AG09309 (cell line): Measurements from ENCODE around the gene XXYLT1.

Source experiments
- DNase-seq: peaks from one replicate; pipeline ENCODE4 v3.0.0-alpha.2; 2010; ENCODE audit warnings: low read depth
- H3K4me3 ChIP-seq: 2 replicates; pipeline ENCODE4 v1.5.1; 2011; ENCODE audit warnings: mild to moderate bottlenecking, low read depth, low read length, moderate library complexity; ENCODE audit not compliant: control insufficient read depth
- TF ChIP-seq, protein P1 (sequence below): IDR thresholded peaks from 2 replicates; pipeline ENCODE4 v1.5.1; 2011; ENCODE audit warnings: mild to moderate bottlenecking, low read depth, low read length, inconsistent platforms; ENCODE audit not compliant: insufficient read depth, control insufficient read depth; ENCODE audit errors: missing control alignments

The XXYLT1 gene

DNA sequence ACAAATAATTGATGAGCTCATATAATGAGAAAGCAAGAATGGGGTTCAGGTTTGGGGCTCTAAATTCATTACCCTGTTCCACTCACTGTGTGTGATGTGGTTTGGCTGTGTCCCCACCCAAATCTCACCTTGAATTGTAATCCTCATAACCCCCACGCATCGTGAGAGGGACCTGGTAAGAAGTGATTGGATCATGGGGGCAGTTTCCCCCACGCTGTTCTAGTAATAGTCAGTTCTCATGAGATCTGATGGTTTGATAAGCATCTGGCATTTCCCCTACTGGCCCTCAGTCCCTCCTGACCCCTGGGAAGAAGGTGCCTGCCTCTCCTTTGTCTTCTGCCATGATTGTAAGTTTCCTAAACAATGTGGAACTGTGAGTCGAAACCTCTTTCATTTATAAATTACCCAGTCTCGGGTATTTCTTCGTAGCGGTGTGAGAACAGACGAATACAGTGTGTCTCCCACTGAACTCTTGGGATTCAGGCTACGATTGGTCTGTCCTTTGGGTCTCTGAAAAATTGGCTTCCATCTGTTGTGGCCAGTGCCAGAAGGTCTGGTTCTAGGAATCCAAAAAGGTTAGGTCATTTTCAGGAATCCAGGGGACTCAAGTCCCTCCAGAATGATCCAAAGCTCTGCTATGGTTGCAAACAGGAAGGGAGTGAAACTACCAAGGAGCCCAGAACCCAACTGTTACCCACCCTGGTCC, 87.7 kb downstream of the XXYLT1 start:
- DNase-seq = no peak
- H3K4me3 ChIP-seq = no peak overlapping the region
- TF ChIP-seq, protein P1, sequence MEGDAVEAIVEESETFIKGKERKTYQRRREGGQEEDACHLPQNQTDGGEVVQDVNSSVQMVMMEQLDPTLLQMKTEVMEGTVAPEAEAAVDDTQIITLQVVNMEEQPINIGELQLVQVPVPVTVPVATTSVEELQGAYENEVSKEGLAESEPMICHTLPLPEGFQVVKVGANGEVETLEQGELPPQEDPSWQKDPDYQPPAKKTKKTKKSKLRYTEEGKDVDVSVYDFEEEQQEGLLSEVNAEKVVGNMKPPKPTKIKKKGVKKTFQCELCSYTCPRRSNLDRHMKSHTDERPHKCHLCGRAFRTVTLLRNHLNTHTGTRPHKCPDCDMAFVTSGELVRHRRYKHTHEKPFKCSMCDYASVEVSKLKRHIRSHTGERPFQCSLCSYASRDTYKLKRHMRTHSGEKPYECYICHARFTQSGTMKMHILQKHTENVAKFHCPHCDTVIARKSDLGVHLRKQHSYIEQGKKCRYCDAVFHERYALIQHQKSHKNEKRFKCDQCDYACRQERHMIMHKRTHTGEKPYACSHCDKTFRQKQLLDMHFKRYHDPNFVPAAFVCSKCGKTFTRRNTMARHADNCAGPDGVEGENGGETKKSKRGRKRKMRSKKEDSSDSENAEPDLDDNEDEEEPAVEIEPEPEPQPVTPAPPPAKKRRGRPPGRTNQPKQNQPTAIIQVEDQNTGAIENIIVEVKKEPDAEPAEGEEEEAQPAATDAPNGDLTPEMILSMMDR = no peak

- TF ChIP-seq, protein P1 = no peak
- H3K4me3 ChIP-seq = no peak overlapping the region
- DNase-seq = no peak
These were observed 88.5 kb downstream of the XXYLT1 start for GRCh38 chr3:195182470-195182795.

GRCh38 chr3:195181741-195182469, 89.1 kb downstream of the XXYLT1 start:
- no peak overlapping the region for H3K4me3 ChIP-seq
- no peak for DNase-seq
- TF ChIP-seq, protein P1 = no peak

GRCh38 chr3:195181113-195181498, 89.9 kb downstream of the XXYLT1 start:
- TF ChIP-seq, protein P1 = no peak
- H3K4me3 ChIP-seq = no peak overlapping the region
- no peak for DNase-seq

- TF ChIP-seq, protein P1 = no peak
- no peak overlapping the region for H3K4me3 ChIP-seq
- DNase-seq = no peak
These were observed 90.4 kb downstream of the XXYLT1 start for GRCh38 chr3:195180490-195181112.

DNA sequence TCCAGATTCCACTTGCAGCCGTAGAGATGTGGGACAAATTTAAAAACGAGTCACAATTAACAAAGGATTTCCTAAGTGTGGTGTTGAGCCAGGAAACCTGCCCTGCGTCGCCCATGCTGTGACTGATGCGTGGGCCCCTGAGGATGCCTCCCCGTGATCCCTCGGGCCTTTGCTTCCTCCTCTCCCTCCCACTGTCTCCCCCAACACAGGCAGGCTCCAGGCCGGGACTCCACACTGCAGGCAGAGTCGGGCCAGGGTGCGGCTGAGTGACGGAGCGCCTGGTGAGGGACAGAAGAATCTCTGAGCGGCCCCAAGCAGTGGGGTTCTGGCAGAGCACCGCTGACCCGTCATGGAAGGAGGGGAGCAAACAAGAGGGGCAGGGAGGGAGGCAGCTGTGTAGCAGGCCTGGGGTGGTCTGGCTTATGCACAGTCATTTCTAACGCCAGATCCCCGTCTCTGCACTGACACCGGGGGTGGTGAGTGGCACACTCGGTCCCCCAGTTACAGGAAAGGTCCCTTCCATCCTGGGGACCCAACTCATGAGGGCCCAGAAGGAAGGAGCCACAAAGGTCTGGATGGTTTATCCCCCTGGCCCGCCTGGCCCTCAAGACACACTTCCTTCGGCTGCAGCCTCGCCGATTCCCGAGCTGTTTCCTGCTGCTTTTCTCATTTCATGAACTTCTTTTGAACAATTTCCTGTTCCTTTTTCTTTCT, 91.0 kb downstream of the XXYLT1 start:
- no peak overlapping the region for H3K4me3 ChIP-seq
- TF ChIP-seq, protein P1 = no peak

More for the DNA sequence above, 91.0 kb downstream of the XXYLT1 start:
- DNase-seq = no peak
